Ovary (tissue), 3 donors: ENCODE data around the gene LYRM7.

Experiments used
- CTCF ChIP-seq, 3 donors: fragments of 450-650 bp in 2 of 3; fragments of 200-600 bp in 1 of 3; IDR thresholded peaks; one replicate each; pipeline versions ENCODE4 v1.5.1 to v1.8.0; 2016 to 2022; ENCODE audit warnings: antibody characterized with exemption in 3 of 3, mild to moderate bottlenecking in 1 of 3
- EP300 ChIP-seq: sonication (generic); formaldehyde crosslinking; IDR thresholded peaks from one replicate; pipeline ENCODE4 v1.6.1; 2017; ENCODE audit warnings: antibody characterized with exemption
- POLR2A ChIP-seq: fragments of 450-650 bp; IDR thresholded peaks from one replicate; pipeline ENCODE4 v1.6.1; 2017; ENCODE audit warnings: antibody characterized with exemption, mild to moderate bottlenecking, moderate library complexity
- donor health status: DM: no; HTN: no; CAD: no.

- TF ChIP-seq CTCF (IDR thresholded peaks at IDR 0.05), result no peak
- no peak for TF ChIP-seq POLR2A
- no peak for TF ChIP-seq EP300
Measured at GRCh38 chr5:131169810-131170539, 769 bp upstream of the LYRM7 start.
